CD4-positive, alpha-beta T cell treated with Interleukin-6 for 4 hours (primary cell): ENCODE measurements around the gene JRKL.
"Not testable (repeated sequence)": the region's sequence is repeated elsewhere in the genome, so short reads cannot be mapped to it uniquely, and the experiment has no call there.

Source experiments
- DNase-seq: peaks from one replicate; pipeline ENCODE4 v3.0.0-alpha.2; 2020; ENCODE audit warnings: mixed read lengths

Gene JRKL

GRCh38 chr11:96394773-96395172, 5.0 kb downstream of the JRKL start:
- no peak for DNase-seq

GRCh38 chr11:96396637-96397036, 6.8 kb downstream of the JRKL start:
- no peak for DNase-seq

- DNase-seq: no peak
Measured at GRCh38 chr11:96397863-96398262, 8.1 kb downstream of the JRKL start.

- no peak for DNase-seq
Measured at GRCh38 chr11:96400697-96401096, 10.9 kb downstream of the JRKL start.

- DNase-seq: not testable (repeated sequence)
Measured at GRCh38 chr11:96411412-96411811, 21.6 kb downstream of the JRKL start.

- DNase-seq: no peak
Measured at GRCh38 chr11:96412761-96413381, 23.1 kb downstream of the JRKL start.

- DNase-seq: no peak
Measured at GRCh38 chr11:96413408-96413807, 23.6 kb downstream of the JRKL start.

GRCh38 chr11:96424693-96425092, 34.9 kb downstream of the JRKL start:
- no peak for DNase-seq

GRCh38 chr11:96430668-96431067, 40.9 kb downstream of the JRKL start:
- no peak for DNase-seq

- not testable (repeated sequence) for DNase-seq
Measured at GRCh38 chr11:96432654-96433053, 42.8 kb downstream of the JRKL start.
